ENCODE measurements around the gene WAPL. TPM values are rescaled to one million over a fixed set of nuclear protein-coding genes. Genes with fewer than 3 reads are reported as not detected.
A peak's percentile ranks its signal among the peaks of the same experiment; 100 is the strongest.

WAPL gene
- total and polyA plus RNA-seq, 2 of the 13 experiments (the other 11 are each of a cell fraction or from before 2014, with no cell fraction given), result 13.2 to 43.5 TPM

GRCh38 chr10:86523348-86523747, 1.8 kb upstream of the WAPL start:
- in situ Hi-C loops (cut with HindIII; ENCODE audit: extremely low pct_ligation_motif_present, low pct_unique_long_range_greater_than_20kb), result no loop called here
- Histone ChIP-seq H3K27ac (ENCODE audit: extremely low read length, insufficient read depth, low read length) (no peak overlapping the region), H2AFZ (ENCODE audit: low read length) (no peak overlapping the region), H3K9me3 (ENCODE audit: low read length) (no peaks in the 10 kb centered on the region), H3K4me1 (ENCODE audit: insufficient read depth, low read length) (peaks cover 44% of the 10 kb centered on the region), H3K4me2 (ENCODE audit: low read depth, low read length) (peak overlapping the region; percentile 74), H3K27me3 (ENCODE audit: control insufficient read depth in 1 of 2, insufficient read depth in 2 of 2, low read length in 2 of 2) (no peaks in the 10 kb centered on the region; a peak in 1 of 5 replicates), H3K36me3 (replicated peaks in 1 of 2; ENCODE audit: control insufficient read depth in 1 of 2, insufficient read depth in 2 of 2, low read length in 2 of 2) (no peaks in the 10 kb centered on the region), H3K79me2 (ENCODE audit: insufficient read depth, low read length) (peaks cover 50% of the 10 kb centered on the region), H3K9ac (ENCODE audit: insufficient read depth, low read depth, low read length) (peak overlapping the region; percentile 92; the same call in 1 of the 2 replicates), H4K20me1 (ENCODE audit: insufficient read depth, low read length) (peaks cover 17% of the 10 kb centered on the region), H3K4me3 (replicated peaks in 1 of 3; ENCODE audit: insufficient read depth in 1 of 3, low read depth in 2 of 3, low read length in 3 of 3) (peak overlapping the region in 2 of 3 experiments; percentile 73 to 79; a peak in 3 of 6 replicates)
- ATAC-seq (no peak), DNase-seq (ENCODE audit: low spot score) (peak; percentile 21), FAIRE-seq (peak; percentile 78)
- ChIA-PET POLR2A (interaction anchor here (2.9 to 3.0 kb wide), 2 partner anchors 12 to 123 kb away, joined by 13 to 20 read pairs; no protein-coding TSS in a partner anchor), CTCF (ENCODE audit: low intra/inter-chr PET ratio, low total read pairs) (interaction anchor here (1.4 to 1.5 kb wide), 2 partner anchors 60 to 62 kb away, joined by 6 to 8 read pairs; no protein-coding TSS in a partner anchor)
- 30% methylated on average over 1 of the region's 1 CpG for WGBS (ENCODE audit: low lambda C conversion rate)
- intact Hi-C loops (cut with micrococcal nuclease; ENCODE audit: unreplicated experiment), result loop anchor here (1.0 to 2.0 kb wide), 2 partner anchors 62 to 83 kb away; no protein-coding TSS in a partner anchor
- BruUV-seq (replicated peaks), result no TSS peak
- TF ChIP-seq RFXAP (CRISPR knock-in tag; IDR thresholded peaks at IDR 0.05; ENCODE audit: borderline replicate concordance), result no peak
- peak; percentile 58 for TF ChIP-seq CTCF (CRISPR knock-in tag; IDR thresholded peaks at IDR 0.05)
- TF ChIP-seq ZSCAN12 (CRISPR knock-in tag; IDR thresholded peaks at IDR 0.05), result no peak
- TF ChIP-seq ZNF121 (CRISPR knock-in tag; IDR thresholded peaks at IDR 0.05), result no peak
- TF ChIP-seq DRAP1 (CRISPR knock-in tag; IDR thresholded peaks at IDR 0.05), result no peak
- no peak for TF ChIP-seq ZNF18 (CRISPR knock-in tag; IDR thresholded peaks at IDR 0.05; ENCODE audit: insufficient replicate concordance)
- TF ChIP-seq THRA (CRISPR knock-in tag; IDR thresholded peaks at IDR 0.05; ENCODE audit: borderline replicate concordance), result no peak
- peak; percentile 50 for TF ChIP-seq STAG1 (CRISPR knock-in tag; IDR thresholded peaks at IDR 0.05)
- no peak for TF ChIP-seq FOXP4 (CRISPR knock-in tag; IDR thresholded peaks at IDR 0.05)
- no peak for TF ChIP-seq TFAP4 (IDR thresholded peaks at IDR 0.05; ENCODE audit: borderline replicate concordance, low read depth)
- peak; percentile 20; the same call in 1 of the 2 replicates for TF ChIP-seq THAP11 (CRISPR knock-in tag; IDR thresholded peaks at IDR 0.05)
- no peak for TF ChIP-seq CENPT (CRISPR knock-in tag; IDR thresholded peaks at IDR 0.05; ENCODE audit: low read depth)
- no peak for TF ChIP-seq ZNF160 (CRISPR knock-in tag; IDR thresholded peaks at IDR 0.05)
- TF ChIP-seq RAD21 (CRISPR knock-in tag; IDR thresholded peaks at IDR 0.05), result peak; percentile 28; the same call in 1 of the 2 replicates
- no peak for TF ChIP-seq ZNF766 (CRISPR knock-in tag; IDR thresholded peaks at IDR 0.05; ENCODE audit: borderline replicate concordance)
